CD14-positive monocyte (primary cell): ENCODE data around the gene ST3GAL3. TPM values are rescaled to one million over a fixed set of nuclear protein-coding genes. Genes with fewer than 3 reads are reported as not detected.

Experiments
- DNase-seq, 3 donors: peaks; one replicate each; pipeline ENCODE4 v3.0.0-alpha.2; 2011 to 2022
- H2AFZ ChIP-seq: 2 replicates; pipeline ENCODE4 v1.6.0; 2012; ENCODE audit warnings: mild to moderate bottlenecking, low read depth, low read length, inconsistent platforms; ENCODE audit not compliant: insufficient read depth, poor library complexity, severe bottlenecking
- H3K27ac ChIP-seq, 2 donors: 1 replicate in 1 of 2; 2 replicates in 1 of 2; pipeline ENCODE4 v1.5.1; 2012 to 2013; ENCODE audit warnings: low read length in 2 of 2, control low read depth in 1 of 2, inconsistent platforms in 1 of 2, low read depth in 1 of 2, mild to moderate bottlenecking in 1 of 2
- H3K27me3 ChIP-seq, 2 donors: one replicate each; pipeline versions ENCODE4 v1.6.0 to v1.6.1; 2011 to 2013; ENCODE audit warnings: low read length in 2 of 2; ENCODE audit not compliant: control insufficient read depth in 2 of 2, insufficient read depth in 2 of 2
- H3K36me3 ChIP-seq, 2 donors: replicated peaks in 1 of 2; 1 replicate in 1 of 2; 2 replicates in 1 of 2; pipeline versions ENCODE4 v1.5.1 to v1.6.1; 2012 to 2013; ENCODE audit warnings: low read length in 2 of 2, control low read depth in 1 of 2, inconsistent platforms in 1 of 2, mild to moderate bottlenecking in 1 of 2; ENCODE audit not compliant: insufficient read depth in 2 of 2, control insufficient read depth in 1 of 2
- H3K4me1 ChIP-seq, 2 donors: 1 replicate in 1 of 2; 2 replicates in 1 of 2; pipeline versions ENCODE4 v1.5.1 to v1.6.1; 2012 to 2013; ENCODE audit warnings: low read length in 2 of 2, control low read depth in 1 of 2, inconsistent platforms in 1 of 2, mild to moderate bottlenecking in 1 of 2, moderate library complexity in 1 of 2; ENCODE audit not compliant: insufficient read depth in 2 of 2, control insufficient read depth in 1 of 2
- H3K4me2 ChIP-seq: replicated peaks from 2 replicates; pipeline ENCODE3; 2012; ENCODE audit warnings: low read length, moderate library complexity, mild to moderate bottlenecking; ENCODE audit not compliant: poor library complexity, severe bottlenecking; ENCODE audit errors: extremely low read depth
- H3K4me3 ChIP-seq, 3 experiments: fragments of 200-600 bp in 1 of 3; sonication (generic) in 1 of 3; replicated peaks in 1 of 3; 1 replicate in 2 of 3; 2 replicates in 1 of 3; pipeline ENCODE4 v1.5.1; 2011 to 2013; ENCODE audit warnings: low read length in 3 of 3, mild to moderate bottlenecking in 3 of 3, control low read depth in 2 of 3, low read depth in 2 of 3, inconsistent platforms in 1 of 3, moderate library complexity in 1 of 3
- H3K79me2 ChIP-seq: 2 replicates; pipeline ENCODE4 v1.6.0; 2012; ENCODE audit warnings: mild to moderate bottlenecking, control low read depth, inconsistent platforms, low read length, moderate library complexity; ENCODE audit not compliant: insufficient read depth
- H3K9ac ChIP-seq: 2 replicates; pipeline ENCODE4 v1.6.0; 2017; ENCODE audit warnings: low read length, mild to moderate bottlenecking; ENCODE audit not compliant: insufficient read depth, poor library complexity, severe bottlenecking
- H3K9me3 ChIP-seq, 2 donors: replicated peaks in 1 of 2; 1 replicate in 1 of 2; 2 replicates in 1 of 2; pipeline versions ENCODE4 v1.5.1 to v1.6.1; 2012 to 2013; ENCODE audit warnings: low read length in 2 of 2, control low read depth in 1 of 2; ENCODE audit not compliant: control insufficient read depth in 1 of 2, insufficient read depth in 1 of 2
- H4K20me1 ChIP-seq: 2 replicates; pipeline ENCODE4 v1.6.0; 2012; ENCODE audit warnings: mild to moderate bottlenecking, low read length, control low read depth, moderate library complexity; ENCODE audit not compliant: insufficient read depth
- H3K27ac Mint-ChIP-seq, 7 donors: one replicate each; pipeline ENCODE4 v1.8.0; 2020; ENCODE audit warnings: mild to moderate bottlenecking in 7 of 7, mixed read lengths in 7 of 7, moderate library complexity in 6 of 7, inconsistent platforms in 2 of 7
- H3K27me3 Mint-ChIP-seq, 3 donors: one replicate each; pipeline ENCODE4 v1.8.0; 2021 to 2022; ENCODE audit warnings: low read depth in 3 of 3, mild to moderate bottlenecking in 3 of 3, mixed read lengths in 3 of 3, moderate library complexity in 3 of 3, inconsistent platforms in 1 of 3
- H3K36me3 Mint-ChIP-seq, 2 donors: one replicate each; pipeline ENCODE4 v1.8.0; 2020; ENCODE audit warnings: mixed read lengths in 2 of 2, inconsistent platforms in 1 of 2, mild to moderate bottlenecking in 1 of 2
- H3K4me1 Mint-ChIP-seq: one replicate; pipeline ENCODE4 v1.8.0; 2020; ENCODE audit warnings: mild to moderate bottlenecking, mixed read lengths
- H3K4me3 Mint-ChIP-seq, 2 donors: one replicate each; pipeline ENCODE4 v1.8.0; 2020; ENCODE audit warnings: mild to moderate bottlenecking in 2 of 2, mixed read lengths in 2 of 2, moderate library complexity in 1 of 2
- H3K9me3 Mint-ChIP-seq, 7 donors: one replicate each; pipeline ENCODE4 v1.8.0; 2020 to 2022; ENCODE audit warnings: mixed read lengths in 7 of 7, mild to moderate bottlenecking in 6 of 7, moderate library complexity in 6 of 7, inconsistent platforms in 2 of 7
- WGBS: methylation state at CpG from one replicate; pipeline ENCODE4 v1.1.5; 2013; ENCODE audit warnings: missing lambda C conversion rate; ENCODE audit not compliant: insufficient coverage; 5-methylcytosine and 5-hydroxymethylcytosine counted together
- intact Hi-C, 2 donors: fragments of 100-400 bp; cut with micrococcal nuclease; formaldehyde crosslinking; loops; one replicate each; pipeline versions ENCODE4 v1.15.0 to v1.15.1; 2023
- polyA plus RNA-seq, 3 donors: library from polyadenylated mRNA; depleted of rRNA in 1 of 3; unstranded in 2 of 3; stranded (reverse) in 1 of 3; fragments of 300-500 nt in 2 of 3; fragments of >200 nt in 1 of 3; fragmentation: Illumina TruSeq in 2 of 3; gene quantifications; 1 replicate in 2 of 3; 2 replicates in 1 of 3; pipeline ENCODE4 v1.2.3, GENCODE V29; 2012 to 2021
- TF ChIP-seq, protein P1 (sequence below): fragments of 200-600 bp; IDR thresholded peaks from one replicate; pipeline ENCODE4 v1.8.0; 2022; ENCODE audit warnings: antibody characterized with exemption, mild to moderate bottlenecking

Gene ST3GAL3
- polyA plus RNA-seq, 3 donors, result 1.6 to 4.5 (median 2.1) TPM

DNA sequence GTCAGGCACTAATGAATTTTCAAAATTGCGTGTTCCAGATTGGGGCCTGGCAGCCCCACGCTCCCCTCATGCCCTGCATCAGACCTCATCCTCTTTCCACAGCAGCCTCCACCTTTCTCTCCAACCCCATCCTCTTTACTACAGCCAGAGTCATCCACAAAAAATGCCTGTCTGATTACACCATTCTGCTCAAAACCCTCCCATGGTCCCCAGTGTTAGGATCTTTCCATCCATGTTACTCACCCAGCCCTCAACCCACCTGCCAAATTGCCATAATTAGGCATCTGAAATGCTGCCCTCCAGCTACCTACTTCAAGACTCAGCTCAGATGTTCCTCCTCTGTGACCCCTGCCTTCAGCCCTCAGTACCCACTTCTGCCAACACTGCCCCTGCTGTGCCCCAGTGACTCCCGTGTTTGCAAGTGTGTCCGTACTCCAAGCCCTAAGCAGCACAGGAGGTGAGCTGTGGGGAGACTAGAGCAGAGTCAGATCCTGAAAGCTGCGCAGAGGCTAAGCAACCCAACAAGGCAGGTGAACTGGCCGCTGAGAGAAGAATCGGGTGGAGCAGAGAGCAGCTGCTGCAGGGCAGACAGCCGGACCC lies 225.6 kb downstream of the ST3GAL3 start:
- H3K27ac ChIP-seq, result no peak overlapping the region
- DNase-seq, result no peak
- H3K4me2 ChIP-seq, result peak overlapping the region; percentile 93
- H2AFZ ChIP-seq, result peak overlapping the region; percentile 88
- H3K36me3 Mint-ChIP-seq, result peaks cover 7 to 9% of the 10 kb centered on the region in 2 donors
- peaks cover 0 to 6% (median 3%) of the 10 kb centered on the region in 7 donors for H3K9me3 Mint-ChIP-seq
- peak overlapping the region; percentile 60 for H3K9ac ChIP-seq
- peaks cover 5 to 25% (median 11%) of the 10 kb centered on the region in 3 donors for H3K27me3 Mint-ChIP-seq
- H4K20me1 ChIP-seq, result no peaks in the 10 kb centered on the region
- H3K9me3 ChIP-seq, result peaks cover 0 to 3% of the 10 kb centered on the region in 2 donors
- H3K4me3 ChIP-seq, result peak overlapping the region; percentile 6 to 73 (median 32)
- TF ChIP-seq, protein P1, sequence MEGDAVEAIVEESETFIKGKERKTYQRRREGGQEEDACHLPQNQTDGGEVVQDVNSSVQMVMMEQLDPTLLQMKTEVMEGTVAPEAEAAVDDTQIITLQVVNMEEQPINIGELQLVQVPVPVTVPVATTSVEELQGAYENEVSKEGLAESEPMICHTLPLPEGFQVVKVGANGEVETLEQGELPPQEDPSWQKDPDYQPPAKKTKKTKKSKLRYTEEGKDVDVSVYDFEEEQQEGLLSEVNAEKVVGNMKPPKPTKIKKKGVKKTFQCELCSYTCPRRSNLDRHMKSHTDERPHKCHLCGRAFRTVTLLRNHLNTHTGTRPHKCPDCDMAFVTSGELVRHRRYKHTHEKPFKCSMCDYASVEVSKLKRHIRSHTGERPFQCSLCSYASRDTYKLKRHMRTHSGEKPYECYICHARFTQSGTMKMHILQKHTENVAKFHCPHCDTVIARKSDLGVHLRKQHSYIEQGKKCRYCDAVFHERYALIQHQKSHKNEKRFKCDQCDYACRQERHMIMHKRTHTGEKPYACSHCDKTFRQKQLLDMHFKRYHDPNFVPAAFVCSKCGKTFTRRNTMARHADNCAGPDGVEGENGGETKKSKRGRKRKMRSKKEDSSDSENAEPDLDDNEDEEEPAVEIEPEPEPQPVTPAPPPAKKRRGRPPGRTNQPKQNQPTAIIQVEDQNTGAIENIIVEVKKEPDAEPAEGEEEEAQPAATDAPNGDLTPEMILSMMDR, result no peak
- no peaks in the 10 kb centered on the region for H3K36me3 ChIP-seq
- H3K4me3 Mint-ChIP-seq, result peak overlapping the region; percentile 64 to 84
- peaks cover 0 to 7% of the 10 kb centered on the region in 2 donors for H3K27me3 ChIP-seq
- H3K4me1 Mint-ChIP-seq, result peaks cover 42% of the 10 kb centered on the region
- H3K4me1 ChIP-seq, result peaks cover 35 to 39% of the 10 kb centered on the region in 2 donors
- H3K27ac Mint-ChIP-seq, result peak overlapping the region in 2 of 7 donors; percentile 2 to 63
- 28% methylated on average over 7 of the region's 8 CpGs for WGBS
- peaks cover 13% of the 10 kb centered on the region for H3K79me2 ChIP-seq
- intact Hi-C loops, result loop anchor here in 1 of 2 donors (10.0 kb wide), 1 partner anchor 398 kb away; the partner anchor contains the start of gene PTPRF

DNA sequence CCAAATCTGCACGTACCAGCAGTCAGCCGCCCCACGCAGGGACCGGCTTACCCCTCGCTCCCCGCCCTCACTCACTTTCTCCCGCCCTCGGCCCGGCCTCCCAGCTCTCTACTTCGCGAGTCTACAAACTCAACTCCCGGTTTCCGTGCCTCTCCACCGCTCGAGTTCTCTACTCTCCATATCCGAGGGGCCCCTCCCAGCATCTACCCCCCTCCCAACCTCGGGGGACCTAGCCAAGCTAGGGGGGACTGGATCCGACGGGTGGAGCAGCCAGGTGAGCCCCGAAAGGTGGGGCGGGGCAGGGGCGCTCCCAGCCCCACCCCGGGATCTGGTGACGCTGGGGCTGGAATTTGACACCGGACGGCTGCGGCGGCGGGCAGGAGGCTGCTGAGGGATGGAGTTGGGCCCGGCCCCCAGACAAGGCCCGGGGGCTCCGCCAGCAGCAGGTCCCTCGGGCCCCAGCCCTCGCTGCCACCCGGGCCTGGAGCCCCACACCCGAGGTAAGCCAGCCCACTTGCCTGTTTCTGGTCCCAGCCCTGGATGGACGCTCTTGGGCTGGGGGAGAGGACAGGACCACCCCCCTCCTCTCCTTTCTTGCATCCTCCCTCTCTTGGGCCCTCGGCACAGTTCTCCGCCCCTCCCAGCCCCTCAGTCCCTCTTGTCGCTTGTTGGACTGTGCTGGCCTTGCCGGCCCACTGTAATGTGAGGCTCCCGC lies 226.2 kb downstream of the ST3GAL3 start, which contains the start of gene ARTN:
TSS of gene ARTN (plus strand) at position 416 of the 715 bp plus-strand sequence. CDS start 1,856 bp downstream, outside the sequence.
- peak in 1 of 3 donors; percentile 9 for DNase-seq
- Histone ChIP-seq H3K27me3 (peaks cover 0 to 7% of the 10 kb centered on the region in 2 donors), H4K20me1 (no peaks in the 10 kb centered on the region), H3K4me1 (peaks cover 35 to 39% of the 10 kb centered on the region in 2 donors), H3K4me2 (peak within 1 kb of the TSS; percentile 93), H2AFZ (peak within 1 kb of the TSS; percentile 88), H3K4me3 (peak within 1 kb of the TSS; percentile 6 to 73 (median 32)), H3K36me3 (no peaks in the 10 kb centered on the region), H3K27ac (peak within 1 kb of the TSS in 1 of 2 donors; percentile 5), H3K79me2 (peaks cover 13% of the 10 kb centered on the region), H3K9me3 (peaks cover 0 to 3% of the 10 kb centered on the region in 2 donors), H3K9ac (peak within 1 kb of the TSS; percentile 60)
- intact Hi-C loops, result loop anchor here (1.0 to 10.0 kb wide), 3 partner anchors 170 to 399 kb away; partner anchors contain the start of gene PTPRF (in 1 of the 2)
- TF ChIP-seq, protein P1, result no peak
- H3K27ac Mint-ChIP-seq, result peak within 1 kb of the TSS in 3 of 7 donors; percentile 2 to 63 (median 13)
- peaks cover 42% of the 10 kb centered on the region for H3K4me1 Mint-ChIP-seq
- WGBS, result 5% methylated on average over 40 of the region's 42 CpGs
- H3K4me3 Mint-ChIP-seq, result peak within 1 kb of the TSS; percentile 64 to 84
- peaks cover 0 to 6% (median 3%) of the 10 kb centered on the region in 7 donors for H3K9me3 Mint-ChIP-seq
- peaks cover 5 to 25% (median 11%) of the 10 kb centered on the region in 3 donors for H3K27me3 Mint-ChIP-seq
- H3K36me3 Mint-ChIP-seq, result peaks cover 7 to 12% of the 10 kb centered on the region in 2 donors
